Measurements from ENCODE around the gene GPHB5. TPM values are rescaled to one million over a fixed set of nuclear protein-coding genes. Genes with fewer than 3 reads are reported as not detected.

GPHB5 gene, protein sequence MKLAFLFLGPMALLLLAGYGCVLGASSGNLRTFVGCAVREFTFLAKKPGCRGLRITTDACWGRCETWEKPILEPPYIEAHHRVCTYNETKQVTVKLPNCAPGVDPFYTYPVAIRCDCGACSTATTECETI
- total RNA-seq (not detected), polyA plus RNA-seq (not detected)
- long read RNA-seq, donor 1 = 0 reads
- long read RNA-seq, donor 2 = 0 reads

GRCh38 chr14:63318835-63319234 lies at the start of gene GPHB5:
Gene GPHB5, minus strand, starts transcription at chr14:63318935. Its CDS starts 1,086 bp downstream, at chr14:63317849.
- TF ChIP-seq CTCF (IDR thresholded peaks at IDR 0.05) = no peak
- no peak for DNase-seq
- Histone ChIP-seq H3K27ac (no peak within 1 kb of the TSS), H3K4me3 (no peak within 1 kb of the TSS), H3K4me1 (no peaks in the 10 kb centered on the region), H3K9me3 (no peaks in the 10 kb centered on the region), H3K27me3 (ENCODE audit: insufficient read depth in 3 of 3, low read length in 2 of 3) (no peaks in the 10 kb centered on the region), H3K36me3 (ENCODE audit: insufficient read depth in 1 of 2, low read depth in 1 of 2) (no peaks in the 10 kb centered on the region)
- intact Hi-C loops (cut with DNase I) = no loop called here
- no peak for ATAC-seq

GRCh38 chr14:63367742-63368364 lies 49.1 kb upstream of the GPHB5 start:
- Histone ChIP-seq H3K27me3 (ENCODE audit: insufficient read depth in 3 of 3, low read length in 2 of 3) (no peaks in the 10 kb centered on the region), H3K4me1 (no peaks in the 10 kb centered on the region), H3K9me3 (no peaks in the 10 kb centered on the region), H3K4me3 (no peak overlapping the region), H3K36me3 (ENCODE audit: insufficient read depth in 1 of 2, low read depth in 1 of 2) (peaks cover 0 to under 1% of the 10 kb centered on the region in 2 donors), H3K27ac (no peak overlapping the region)
- DNase-seq (no peak), ATAC-seq (no peak)
- intact Hi-C loops (cut with DNase I) = no loop called here
- TF ChIP-seq CTCF (IDR thresholded peaks at IDR 0.05) = no peak

GRCh38 chr14:63362389-63362819 lies 43.7 kb upstream of the GPHB5 start:
- Histone ChIP-seq H3K36me3 (ENCODE audit: insufficient read depth in 1 of 2, low read depth in 1 of 2) (no peaks in the 10 kb centered on the region), H3K27me3 (ENCODE audit: insufficient read depth in 3 of 3, low read length in 2 of 3) (no peaks in the 10 kb centered on the region), H3K4me1 (no peaks in the 10 kb centered on the region), H3K9me3 (no peaks in the 10 kb centered on the region), H3K27ac (no peak overlapping the region), H3K4me3 (no peak overlapping the region)
- DNase-seq = no peak
- 24 to 32% (median 32%) methylated on average over 8 of the region's 8 CpGs for whole genome bisulfite sequencing, 3 donors
- ATAC-seq = no peak
- intact Hi-C loops (cut with DNase I) = no loop called here
- TF ChIP-seq CTCF (IDR thresholded peaks at IDR 0.05) = no peak

- Histone ChIP-seq H3K9me3 (no peaks in the 10 kb centered on the region), H3K27ac (no peak overlapping the region), H3K27me3 (ENCODE audit: insufficient read depth in 3 of 3, low read length in 2 of 3) (no peaks in the 10 kb centered on the region), H3K4me3 (no peak overlapping the region), H3K36me3 (ENCODE audit: insufficient read depth in 1 of 2, low read depth in 1 of 2) (no peaks in the 10 kb centered on the region), H3K4me1 (no peaks in the 10 kb centered on the region)
- intact Hi-C loops (cut with DNase I) = no loop called here
- no peak for DNase-seq
- ATAC-seq = no peak
- no peak for TF ChIP-seq CTCF (IDR thresholded peaks at IDR 0.05)
- WGBS, 3 donors = 73 to 78% (median 77%) methylated on average over 4 of the region's 4 CpGs
These were observed 43.1 kb upstream of the GPHB5 start for GRCh38 chr14:63361790-63362189.

- TF ChIP-seq CTCF (IDR thresholded peaks at IDR 0.05) = no peak
- intact Hi-C loops (cut with DNase I) = no loop called here
- DNase-seq = no peak
These were observed 39.1 kb upstream of the GPHB5 start for GRCh38 chr14:63357841-63358240.

More at GRCh38 chr14:63357841-63358240, 39.1 kb upstream of the GPHB5 start:
- Histone ChIP-seq H3K9me3 (no peaks in the 10 kb centered on the region), H3K27me3 (ENCODE audit: insufficient read depth in 3 of 3, low read length in 2 of 3) (no peaks in the 10 kb centered on the region), H3K4me3 (no peak overlapping the region), H3K27ac (no peak overlapping the region), H3K4me1 (no peaks in the 10 kb centered on the region), H3K36me3 (ENCODE audit: insufficient read depth in 1 of 2, low read depth in 1 of 2) (no peaks in the 10 kb centered on the region)
- 89 to 94% (median 93%) methylated on average over 7 of the region's 7 CpGs for WGBS, 3 donors
- ATAC-seq = no peak

Data from psoas muscle (tissue), 8 donors.